ENCODE measurements around the gene PPP1R18.

DNA sequence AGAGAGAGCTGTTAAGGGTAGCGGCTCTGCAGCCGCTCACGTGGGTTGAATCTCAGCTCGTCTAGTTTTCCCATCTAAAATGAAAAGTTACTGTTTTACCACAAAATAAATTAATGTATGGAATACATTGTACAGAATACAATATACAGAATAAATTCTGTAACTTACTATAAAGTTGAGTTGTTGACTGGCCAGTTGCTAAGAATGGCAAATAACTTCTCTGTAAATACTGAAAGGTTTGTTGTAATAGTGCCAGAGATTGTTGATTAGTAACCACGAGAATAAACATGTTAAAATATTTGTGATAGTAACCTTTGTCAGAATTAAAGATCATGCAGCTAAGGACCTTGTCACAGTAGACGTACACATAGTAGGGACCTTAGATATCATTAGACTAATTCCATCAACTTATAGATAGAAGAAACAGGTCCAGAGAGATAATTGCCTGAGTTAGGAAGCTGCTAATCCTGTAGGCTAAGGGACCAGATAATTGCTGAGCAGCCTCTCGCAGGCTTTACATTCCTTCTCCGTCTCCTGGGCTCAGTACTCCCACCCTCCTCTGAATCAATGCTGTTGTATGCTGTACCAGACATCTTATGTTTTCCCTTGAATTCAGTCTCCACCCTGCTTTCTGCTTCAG lies 4.9 kb upstream of the PPP1R18 start:
- TF ChIP-seq POLR2A (IDR thresholded peaks at IDR 0.05) (no peak), POLR2AphosphoS5 (IDR thresholded peaks at IDR 0.05) (no peak), EP300 (IDR thresholded peaks at IDR 0.05) (no peak)
- TF ChIP-seq, protein P1, sequence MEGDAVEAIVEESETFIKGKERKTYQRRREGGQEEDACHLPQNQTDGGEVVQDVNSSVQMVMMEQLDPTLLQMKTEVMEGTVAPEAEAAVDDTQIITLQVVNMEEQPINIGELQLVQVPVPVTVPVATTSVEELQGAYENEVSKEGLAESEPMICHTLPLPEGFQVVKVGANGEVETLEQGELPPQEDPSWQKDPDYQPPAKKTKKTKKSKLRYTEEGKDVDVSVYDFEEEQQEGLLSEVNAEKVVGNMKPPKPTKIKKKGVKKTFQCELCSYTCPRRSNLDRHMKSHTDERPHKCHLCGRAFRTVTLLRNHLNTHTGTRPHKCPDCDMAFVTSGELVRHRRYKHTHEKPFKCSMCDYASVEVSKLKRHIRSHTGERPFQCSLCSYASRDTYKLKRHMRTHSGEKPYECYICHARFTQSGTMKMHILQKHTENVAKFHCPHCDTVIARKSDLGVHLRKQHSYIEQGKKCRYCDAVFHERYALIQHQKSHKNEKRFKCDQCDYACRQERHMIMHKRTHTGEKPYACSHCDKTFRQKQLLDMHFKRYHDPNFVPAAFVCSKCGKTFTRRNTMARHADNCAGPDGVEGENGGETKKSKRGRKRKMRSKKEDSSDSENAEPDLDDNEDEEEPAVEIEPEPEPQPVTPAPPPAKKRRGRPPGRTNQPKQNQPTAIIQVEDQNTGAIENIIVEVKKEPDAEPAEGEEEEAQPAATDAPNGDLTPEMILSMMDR (IDR thresholded peaks at IDR 0.05), result no peak

Measured in stomach (tissue), 4 donors.